Activated CD8-positive, alpha-beta T cell treated with anti-CD3 and anti-CD28 coated beads for 36 hours (primary cell): ENCODE data around the gene NMNAT2. TPM values are rescaled to one million over a fixed set of nuclear protein-coding genes. Genes with fewer than 3 reads are reported as not detected.

ENCODE experiments used
- ATAC-seq: fragments of 200-7000 bp; cut with Tn5 transposase; one replicate; pipeline ENCODE4 v1.10.0; 2021; ENCODE audit warnings: mild to moderate bottlenecking, moderate library complexity
- CTCF ChIA-PET: fragments of 350-600 bp; sonication (Branson Sonifier 250); formaldehyde crosslinking; loops from one replicate; lab custom pipeline; 2021; ENCODE audit warnings: antibody characterized with exemption; lab: Charles Lee
- POLR2A ChIA-PET: fragments of 350-600 bp; sonication (Branson Sonifier 250); formaldehyde crosslinking; loops from one replicate; lab custom pipeline; 2021; ENCODE audit warnings: antibody characterized with exemption; lab: Charles Lee
- DNase-seq: peaks from one replicate; pipeline ENCODE4 v3.0.0-alpha.2; 2020
- H3K27ac Mint-ChIP-seq: one replicate; pipeline ENCODE4 v1.8.0; 2021; ENCODE audit warnings: mild to moderate bottlenecking, mixed read lengths
- H3K27me3 Mint-ChIP-seq: one replicate; pipeline ENCODE4 v1.8.0; 2021; ENCODE audit warnings: mixed read lengths
- H3K36me3 Mint-ChIP-seq: one replicate; pipeline ENCODE4 v1.8.0; 2021; ENCODE audit warnings: low read depth, mixed read lengths
- H3K4me1 Mint-ChIP-seq: one replicate; pipeline ENCODE4 v1.8.0; 2021; ENCODE audit warnings: low read depth, mixed read lengths
- H3K4me3 Mint-ChIP-seq: one replicate; pipeline ENCODE4 v1.8.0; 2021; ENCODE audit warnings: mild to moderate bottlenecking, moderate library complexity, mixed read lengths
- H3K9me3 Mint-ChIP-seq: one replicate; pipeline ENCODE4 v1.8.0; 2021; ENCODE audit warnings: mixed read lengths
- CTCF ChIP-seq: fragments of 200-600 bp; IDR thresholded peaks from one replicate; pipeline ENCODE4 v1.8.0; 2022; ENCODE audit warnings: antibody characterized with exemption, mild to moderate bottlenecking
- intact Hi-C: fragments of 100-400 bp; cut with micrococcal nuclease; formaldehyde crosslinking; loops from one replicate; pipeline ENCODE4 v1.10.0; 2022
- total RNA-seq, 2 experiments: library from RNA; stranded (reverse); gene quantifications; one replicate each; pipeline ENCODE4 v1.2.3, GENCODE V29; 2021

NMNAT2 gene
- total RNA-seq, 2 experiments from 2014 or later = not detected

GRCh38 chr1:183199304-183199703, 218.9 kb downstream of the NMNAT2 start:
- intact Hi-C loops = no loop called here
- H3K27ac Mint-ChIP-seq = no peak overlapping the region
- H3K27me3 Mint-ChIP-seq = peaks cover 11% of the 10 kb centered on the region
- TF ChIP-seq CTCF = no peak
- DNase-seq (no peak), ATAC-seq (no peak)
- ChIA-PET POLR2A (no interaction called here), CTCF (no interaction called here)
- no peaks in the 10 kb centered on the region for H3K9me3 Mint-ChIP-seq
- H3K4me3 Mint-ChIP-seq = no peak overlapping the region
- H3K36me3 Mint-ChIP-seq = no peaks in the 10 kb centered on the region
- H3K4me1 Mint-ChIP-seq = peaks cover 18% of the 10 kb centered on the region

- H3K4me3 Mint-ChIP-seq = no peak overlapping the region
- TF ChIP-seq CTCF = no peak
Measured at GRCh38 chr1:183198463-183198862, 219.7 kb downstream of the NMNAT2 start.

More at GRCh38 chr1:183198463-183198862, 219.7 kb downstream of the NMNAT2 start:
- Mint-ChIP-seq H3K4me1 (peaks cover 21% of the 10 kb centered on the region), H3K27ac (no peak overlapping the region), H3K9me3 (no peaks in the 10 kb centered on the region), H3K27me3 (peaks cover 11% of the 10 kb centered on the region), H3K36me3 (no peaks in the 10 kb centered on the region)
- intact Hi-C loops = no loop called here
- POLR2A ChIA-PET = no interaction called here
- CTCF ChIA-PET = no interaction called here
- ATAC-seq = no peak
- DNase-seq = peak; percentile 9

Other genes starting within 250 kb of the NMNAT2 start
- gene LAMC2, start 232.1 kb downstream of the NMNAT2 start, total RNA-seq = not detected
- gene SMG7, start 54.1 kb upstream of the NMNAT2 start, total RNA-seq = 10 to 100 TPM; 59.2 to 59.5 TPM
- gene NCF2, start 172.1 kb upstream of the NMNAT2 start, total RNA-seq = 1 to 10 TPM; 4.2 to 4.7 TPM
- 100 to 1,000 TPM; 128 to 134 TPM for gene ARPC5, start 217.4 kb upstream of the NMNAT2 start, total RNA-seq
- not detected for gene APOBEC4, start 234.9 kb upstream of the NMNAT2 start, total RNA-seq